Vagina (tissue), 2 donors: ENCODE measurements around the gene PADI6. TPM values are rescaled to one million over a fixed set of nuclear protein-coding genes. Genes with fewer than 3 reads are reported as not detected.
"Not testable (repeated sequence)": the region's sequence is repeated elsewhere in the genome, so short reads cannot be mapped to it uniquely, and the experiment has no call there.

ENCODE experiments used
- DNase-seq, 2 donors: peaks; one replicate each; pipeline ENCODE4 v3.0.0-alpha.2; 2017; ENCODE audit errors: extremely low spot score in 2 of 2
- H3K27ac ChIP-seq: fragments of 200-600 bp; sonication (generic); one replicate; pipeline ENCODE4 v1.5.1; 2019
- H3K27me3 ChIP-seq: fragments of 200-600 bp; sonication (generic); one replicate; pipeline ENCODE4 v1.5.1; 2019
- H3K36me3 ChIP-seq, 2 donors: fragments of 200-600 bp; sonication (generic); one replicate each; pipeline ENCODE4 v1.5.1; 2017 to 2019
- H3K4me1 ChIP-seq: fragments of 200-600 bp; sonication (generic); one replicate; pipeline ENCODE4 v1.5.1; 2019
- H3K4me3 ChIP-seq, 2 donors: fragments of 200-600 bp; sonication (generic); 1 replicate in 1 of 2; 2 replicates in 1 of 2; pipeline ENCODE4 v1.5.1; 2016 to 2019
- H3K9me3 ChIP-seq: fragments of 200-600 bp; sonication (generic); one replicate; pipeline ENCODE4 v1.5.1; 2019
- CTCF ChIP-seq, 3 experiments: fragments of 450-650 bp in 2 of 3; fragments of 200-600 bp in 1 of 3; sonication (generic) in 1 of 3; IDR thresholded peaks; one replicate each; pipeline ENCODE4 v1.5.1; 2017 to 2019; ENCODE audit warnings: antibody characterized with exemption in 3 of 3, mild to moderate bottlenecking in 2 of 3, moderate library complexity in 2 of 3
- POLR2A ChIP-seq, 2 donors: fragments of 450-650 bp; IDR thresholded peaks; one replicate each; pipeline ENCODE4 v1.6.1; 2017; ENCODE audit warnings: antibody characterized with exemption in 2 of 2, mild to moderate bottlenecking in 2 of 2, moderate library complexity in 2 of 2
- POLR2AphosphoS5 ChIP-seq, 2 donors: sonication (generic); formaldehyde crosslinking; IDR thresholded peaks; one replicate each; pipeline ENCODE4 v1.9.0; 2017; ENCODE audit warnings: antibody characterized with exemption in 2 of 2, mild to moderate bottlenecking in 2 of 2, low read depth in 1 of 2; ENCODE audit not compliant: insufficient read depth in 1 of 2
- intact Hi-C: fragments of 100-400 bp; cut with DNase I; formaldehyde crosslinking; loops from one replicate; pipeline ENCODE4 v1.15.1; 2023
- total RNA-seq: library from RNA; depleted of rRNA; stranded (reverse); fragments of >200 nt; gene quantifications from one replicate; pipeline ENCODE4 v1.2.3, GENCODE V29; 2016

The PADI6 gene
- total RNA-seq, 1 donor from 2014 or later = not detected

- TF ChIP-seq POLR2AphosphoS5 (IDR thresholded peaks at IDR 0.05; ENCODE audit: insufficient read depth in 1 of 2, low read depth in 1 of 2) (no peak), POLR2A (IDR thresholded peaks at IDR 0.05) (no peak), CTCF (IDR thresholded peaks at IDR 0.05) (peak in 1 of 3 experiments; percentile 47)
- Histone ChIP-seq H3K27me3 (no peaks in the 10 kb centered on the region), H3K4me3 (no peak overlapping the region), H3K9me3 (no peaks in the 10 kb centered on the region), H3K27ac (no peak overlapping the region), H3K36me3 (peaks cover 0 to 38% of the 10 kb centered on the region in 2 donors), H3K4me1 (no peaks in the 10 kb centered on the region)
- intact Hi-C loops = no loop called here
- DNase-seq = no peak
Measured at GRCh38 chr1:17405898-17406759, 34.1 kb downstream of the PADI6 start.

- H3K36me3 ChIP-seq = peaks cover 0 to 46% of the 10 kb centered on the region in 2 donors
- DNase-seq, intact Hi-C loops, H3K4me3 ChIP-seq, H3K27ac ChIP-seq, H3K4me1 ChIP-seq, H3K9me3 ChIP-seq, H3K27me3 ChIP-seq: not testable (repeated sequence)
Measured at GRCh38 chr1:17406760-17407475, 34.9 kb downstream of the PADI6 start.

- DNase-seq, H3K4me1 ChIP-seq, H3K27ac ChIP-seq, H3K4me3 ChIP-seq, H3K9me3 ChIP-seq, intact Hi-C loops, H3K27me3 ChIP-seq: not testable (repeated sequence)
- H3K36me3 ChIP-seq = peaks cover 0 to 56% of the 10 kb centered on the region in 2 donors
Measured at GRCh38 chr1:17407786-17408514, 36.0 kb downstream of the PADI6 start.

GRCh38 chr1:17409391-17409811, 37.4 kb downstream of the PADI6 start:
- Histone ChIP-seq H3K4me3 (no peak overlapping the region), H3K36me3 (peaks cover 0 to 67% of the 10 kb centered on the region in 2 donors), H3K27ac (no peak overlapping the region), H3K4me1 (no peaks in the 10 kb centered on the region), H3K9me3 (no peaks in the 10 kb centered on the region), H3K27me3 (no peaks in the 10 kb centered on the region)
- DNase-seq = no peak
- no peak for TF ChIP-seq POLR2A (IDR thresholded peaks at IDR 0.05)
- no peak for TF ChIP-seq POLR2AphosphoS5 (IDR thresholded peaks at IDR 0.05; ENCODE audit: insufficient read depth in 1 of 2, low read depth in 1 of 2)
- no peak for TF ChIP-seq CTCF (IDR thresholded peaks at IDR 0.05)
- intact Hi-C loops = no loop called here

GRCh38 chr1:17412093-17412870, 40.3 kb downstream of the PADI6 start:
- peaks cover 0 to 84% of the 10 kb centered on the region in 2 donors for H3K36me3 ChIP-seq
- TF ChIP-seq POLR2A (IDR thresholded peaks at IDR 0.05) (no peak), CTCF (IDR thresholded peaks at IDR 0.05) (no peak), POLR2AphosphoS5 (IDR thresholded peaks at IDR 0.05; ENCODE audit: insufficient read depth in 1 of 2, low read depth in 1 of 2) (no peak)
- no peaks in the 10 kb centered on the region for H3K4me1 ChIP-seq
- no peaks in the 10 kb centered on the region for H3K27me3 ChIP-seq
- no peak overlapping the region for H3K4me3 ChIP-seq
- H3K9me3 ChIP-seq = no peaks in the 10 kb centered on the region
- intact Hi-C loops = no loop called here
- no peak for DNase-seq
- H3K27ac ChIP-seq = no peak overlapping the region
